Breast epithelium (tissue), 4 donors: ENCODE measurements around the gene CCDC183. TPM values are rescaled to one million over a fixed set of nuclear protein-coding genes. Genes with fewer than 3 reads are reported as not detected.

Source experiments
- DNase-seq, 2 donors: peaks; one replicate each; pipeline ENCODE4 v3.0.0-alpha.2; 2019; ENCODE audit warnings: low spot score in 2 of 2
- H3K27ac ChIP-seq, 2 donors: fragments of 200-600 bp; sonication (generic) in 1 of 2; one replicate each; pipeline ENCODE4 v1.5.1; 2016 to 2019; ENCODE audit warnings: mild to moderate bottlenecking in 1 of 2
- H3K27me3 ChIP-seq, 2 donors: fragments of 200-600 bp; sonication (generic) in 1 of 2; one replicate each; pipeline versions ENCODE4 v1.5.1 to v1.6.0; 2017 to 2019; ENCODE audit warnings: control low read depth in 1 of 2, mild to moderate bottlenecking in 1 of 2
- H3K36me3 ChIP-seq: fragments of 200-600 bp; one replicate; pipeline ENCODE4 v1.5.1; 2019
- H3K4me1 ChIP-seq, 2 donors: fragments of 200-600 bp; sonication (generic); one replicate each; pipeline ENCODE4 v1.5.1; 2016 to 2019; ENCODE audit warnings: control low read depth in 1 of 2
- H3K4me3 ChIP-seq, 3 donors: fragments of 200-600 bp; sonication (generic); 1 replicate in 2 of 3; 2 replicates in 1 of 3; pipeline ENCODE4 v1.5.1; 2016 to 2019; ENCODE audit warnings: mild to moderate bottlenecking in 3 of 3, moderate library complexity in 2 of 3
- H3K9me3 ChIP-seq, 2 donors: fragments of 200-600 bp; sonication (generic) in 1 of 2; one replicate each; pipeline ENCODE4 v1.5.1; 2016 to 2019; ENCODE audit warnings: control low read depth in 1 of 2
- POLR2A ChIP-seq: fragments of 450-650 bp; IDR thresholded peaks from one replicate; pipeline ENCODE4 v1.6.1; 2016; ENCODE audit warnings: antibody characterized with exemption, mild to moderate bottlenecking, moderate library complexity
- POLR2AphosphoS5 ChIP-seq, 3 donors: sonication (generic); formaldehyde crosslinking; IDR thresholded peaks; one replicate each; pipeline ENCODE4 v1.6.1; 2017; ENCODE audit warnings: antibody characterized with exemption in 3 of 3
- intact Hi-C: fragments of 100-400 bp; cut with DNase I; formaldehyde crosslinking; loops from one replicate; pipeline ENCODE4 v1.15.1; 2023; ENCODE audit warnings: low total_unique reads
- total RNA-seq, 3 donors: library from RNA; depleted of rRNA; stranded (reverse); fragments of >200 nt; gene quantifications; one replicate each; pipeline ENCODE4 v1.1.0, GENCODE V29; 2016
- TF ChIP-seq, protein P1 (sequence below), 3 donors: fragments of 450-650 bp; IDR thresholded peaks; one replicate each; pipeline ENCODE4 v1.5.1; 2016 to 2017; ENCODE audit warnings: antibody characterized with exemption in 3 of 3, mild to moderate bottlenecking in 3 of 3, moderate library complexity in 3 of 3

The CCDC183 gene
- total RNA-seq, 3 donors from 2014 or later, result 0.64 to 5.7 (median 5.6) TPM

DNA sequence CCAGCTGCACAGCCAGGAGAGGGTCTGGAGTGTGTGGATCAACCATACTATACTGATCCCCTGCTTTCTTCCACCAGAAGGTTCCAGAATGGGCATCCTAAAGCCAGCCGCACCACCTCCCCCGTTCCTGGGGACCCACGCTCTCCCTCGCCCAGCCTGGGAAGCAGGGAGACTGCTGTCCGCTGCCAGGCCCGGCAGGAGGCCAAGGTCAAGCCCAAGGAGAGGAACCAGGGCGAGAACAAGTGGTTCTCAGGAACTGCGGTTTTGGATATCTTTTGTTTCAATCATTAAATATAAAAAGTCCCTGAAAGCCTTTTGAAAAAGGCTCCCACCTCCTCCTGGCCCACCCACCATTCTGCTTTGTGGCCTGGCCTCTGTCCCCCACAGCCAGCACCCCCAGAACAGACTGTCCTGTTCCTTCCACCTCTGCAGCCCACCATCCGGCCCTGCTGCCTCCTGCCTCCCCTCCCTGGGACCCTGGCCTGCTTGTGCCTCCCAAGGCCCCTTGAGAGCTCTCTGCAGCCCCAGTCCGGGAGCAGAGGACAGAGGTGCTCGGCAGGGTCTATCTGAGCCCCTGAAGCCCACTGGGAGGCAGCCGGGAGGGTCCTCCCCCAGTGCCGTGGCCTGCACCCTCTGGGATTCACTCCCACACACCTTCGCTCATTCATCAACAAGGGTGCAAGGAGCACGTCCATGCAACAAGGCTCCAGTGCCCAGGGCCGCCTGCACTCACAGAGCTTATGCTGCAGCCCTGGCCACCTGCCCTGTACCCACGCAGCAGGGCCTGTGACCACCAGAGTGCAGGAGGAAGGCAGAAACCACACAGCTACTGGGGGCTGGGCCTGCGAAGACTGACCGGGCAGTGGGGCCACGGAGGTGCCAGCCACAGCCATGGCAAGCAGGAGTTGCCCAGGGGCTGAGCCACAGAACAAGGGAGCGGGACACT lies 47.2 kb upstream of the CCDC183 start:
- Histone ChIP-seq H3K9me3 (peaks cover 4 to 14% of the 10 kb centered on the region in 2 donors), H3K27me3 (peaks cover 0 to 7% of the 10 kb centered on the region in 2 donors), H3K36me3 (no peaks in the 10 kb centered on the region), H3K27ac (no peak overlapping the region), H3K4me3 (no peak overlapping the region), H3K4me1 (no peaks in the 10 kb centered on the region)
- no peak for DNase-seq
- TF ChIP-seq, protein P1, sequence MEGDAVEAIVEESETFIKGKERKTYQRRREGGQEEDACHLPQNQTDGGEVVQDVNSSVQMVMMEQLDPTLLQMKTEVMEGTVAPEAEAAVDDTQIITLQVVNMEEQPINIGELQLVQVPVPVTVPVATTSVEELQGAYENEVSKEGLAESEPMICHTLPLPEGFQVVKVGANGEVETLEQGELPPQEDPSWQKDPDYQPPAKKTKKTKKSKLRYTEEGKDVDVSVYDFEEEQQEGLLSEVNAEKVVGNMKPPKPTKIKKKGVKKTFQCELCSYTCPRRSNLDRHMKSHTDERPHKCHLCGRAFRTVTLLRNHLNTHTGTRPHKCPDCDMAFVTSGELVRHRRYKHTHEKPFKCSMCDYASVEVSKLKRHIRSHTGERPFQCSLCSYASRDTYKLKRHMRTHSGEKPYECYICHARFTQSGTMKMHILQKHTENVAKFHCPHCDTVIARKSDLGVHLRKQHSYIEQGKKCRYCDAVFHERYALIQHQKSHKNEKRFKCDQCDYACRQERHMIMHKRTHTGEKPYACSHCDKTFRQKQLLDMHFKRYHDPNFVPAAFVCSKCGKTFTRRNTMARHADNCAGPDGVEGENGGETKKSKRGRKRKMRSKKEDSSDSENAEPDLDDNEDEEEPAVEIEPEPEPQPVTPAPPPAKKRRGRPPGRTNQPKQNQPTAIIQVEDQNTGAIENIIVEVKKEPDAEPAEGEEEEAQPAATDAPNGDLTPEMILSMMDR (IDR thresholded peaks at IDR 0.05), result no peak
- intact Hi-C loops, result no loop called here

DNA sequence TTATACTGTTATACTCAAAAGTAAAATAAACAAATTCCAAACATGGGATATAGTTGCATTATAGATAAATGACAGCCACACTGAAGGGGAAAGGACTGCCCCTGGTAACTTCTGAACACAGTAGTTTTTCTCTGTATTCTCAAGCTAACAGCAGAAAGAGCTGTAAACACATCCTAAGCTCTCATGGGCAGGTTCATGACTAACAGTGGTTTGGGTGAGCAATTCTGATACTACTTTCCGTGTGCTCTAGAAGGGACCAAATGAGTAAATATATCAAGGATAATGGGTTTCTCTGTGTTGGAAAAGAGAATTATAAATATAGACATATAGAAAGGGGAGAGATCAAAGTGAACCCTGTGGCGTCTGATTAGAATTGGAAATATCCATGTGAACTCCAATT lies 45.6 kb upstream of the CCDC183 start:
- Histone ChIP-seq H3K9me3 (peaks cover 10 to 14% of the 10 kb centered on the region in 2 donors), H3K36me3 (no peaks in the 10 kb centered on the region), H3K4me3 (no peak overlapping the region), H3K27me3 (no peaks in the 10 kb centered on the region), H3K4me1 (no peaks in the 10 kb centered on the region), H3K27ac (no peak overlapping the region)
- no peak for DNase-seq
- intact Hi-C loops, result no loop called here
- TF ChIP-seq POLR2A (no peak), POLR2AphosphoS5 (IDR thresholded peaks at IDR 0.05) (no peak)
- TF ChIP-seq, protein P1 (IDR thresholded peaks at IDR 0.05), result no peak

GRCh38 chr9:136751244-136751643 lies 44.9 kb upstream of the CCDC183 start:
- intact Hi-C loops, result no loop called here
- no peaks in the 10 kb centered on the region for H3K27me3 ChIP-seq
- no peak overlapping the region for H3K27ac ChIP-seq
- H3K36me3 ChIP-seq, result no peaks in the 10 kb centered on the region
- H3K4me1 ChIP-seq, result no peaks in the 10 kb centered on the region
- TF ChIP-seq, protein P1 (IDR thresholded peaks at IDR 0.05), result no peak
- TF ChIP-seq POLR2A, result no peak
- H3K4me3 ChIP-seq, result no peak overlapping the region
- DNase-seq, result no peak
- H3K9me3 ChIP-seq, result peaks cover 14% of the 10 kb centered on the region in 2 donors

- intact Hi-C loops, result no loop called here
- H3K36me3 ChIP-seq, result no peaks in the 10 kb centered on the region
- DNase-seq, result no peak
- H3K4me3 ChIP-seq, result no peak overlapping the region
- no peaks in the 10 kb centered on the region for H3K27me3 ChIP-seq
- TF ChIP-seq POLR2A (no peak), POLR2AphosphoS5 (IDR thresholded peaks at IDR 0.05) (no peak)
- TF ChIP-seq, protein P1 (IDR thresholded peaks at IDR 0.05), result no peak
- H3K9me3 ChIP-seq, result peaks cover 14% of the 10 kb centered on the region in 2 donors
- no peaks in the 10 kb centered on the region for H3K4me1 ChIP-seq
- H3K27ac ChIP-seq, result no peak overlapping the region
Measured at GRCh38 chr9:136751814-136752213, 44.3 kb upstream of the CCDC183 start.

DNA sequence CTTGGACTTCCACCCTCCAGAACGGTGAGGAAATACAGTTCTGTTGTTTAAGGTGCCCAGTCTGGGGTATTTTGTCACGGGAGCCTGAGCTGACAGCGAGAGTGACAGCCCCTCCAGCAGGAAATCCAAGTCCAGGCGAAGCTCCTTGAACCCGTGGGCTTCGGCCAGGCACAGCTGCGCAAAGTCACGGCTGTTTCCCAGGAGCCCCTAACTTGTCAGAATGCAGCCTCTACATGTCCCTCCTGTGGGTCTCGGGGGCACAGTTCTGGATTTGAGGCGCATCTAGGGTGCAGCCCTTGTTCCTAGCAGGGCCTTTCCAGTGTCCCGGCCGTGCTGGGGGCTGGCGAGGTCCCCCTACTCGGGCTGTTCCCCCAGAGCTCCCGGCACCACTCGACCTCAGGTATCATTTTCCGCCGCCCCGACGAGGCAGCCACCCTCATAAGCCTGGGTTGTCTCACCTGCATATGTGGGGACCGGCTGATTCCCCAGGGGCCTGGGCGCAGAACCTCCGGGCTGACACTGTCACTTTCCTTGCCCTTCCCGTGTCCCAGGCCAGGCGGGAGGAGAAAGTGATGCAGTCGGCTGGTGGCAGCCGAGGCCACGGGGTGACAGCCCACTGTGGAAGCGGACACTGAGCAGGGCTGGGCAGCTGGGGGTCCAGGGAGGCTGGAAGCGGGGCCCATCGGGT lies 42.6 kb upstream of the CCDC183 start:
- Histone ChIP-seq H3K36me3 (no peaks in the 10 kb centered on the region), H3K9me3 (peaks cover 14% of the 10 kb centered on the region in 2 donors), H3K4me1 (no peaks in the 10 kb centered on the region), H3K4me3 (no peak overlapping the region), H3K27me3 (no peaks in the 10 kb centered on the region), H3K27ac (no peak overlapping the region)
- intact Hi-C loops, result no loop called here
- DNase-seq, result no peak
- TF ChIP-seq POLR2A, result no peak
- TF ChIP-seq POLR2AphosphoS5 (IDR thresholded peaks at IDR 0.05), result no peak
- TF ChIP-seq, protein P1 (IDR thresholded peaks at IDR 0.05), result no peak
